Endothelial cell of umbilical vein (primary cell): ENCODE results near the gene RAMP3. TPM values are rescaled to one million over a fixed set of nuclear protein-coding genes. Genes with fewer than 3 reads are reported as not detected.

Experiments used
- BruUV-seq: library from RNA; stranded (reverse); fragments of 400-500 nt; replicated peaks from 2 replicates; lab custom pipeline; 2021; lab: Mats Ljungman, UMichigan
- CTCF ChIA-PET: fragments of 300-600, 350-600 bp; sonication (Branson Sonifier 250); formaldehyde crosslinking; loops from one replicate; lab custom pipeline; 2021; ENCODE audit warnings: antibody characterized with exemption, inconsistent platforms; lab: Charles Lee
- POLR2A ChIA-PET: fragments of 300-600, 350-600 bp; sonication (Branson Sonifier 250); formaldehyde crosslinking; loops from one replicate; lab custom pipeline; 2021; ENCODE audit warnings: antibody characterized with exemption, inconsistent platforms; lab: Charles Lee
- DNase-seq: peaks from one replicate; pipeline ENCODE4 v3.0.0-alpha.2; 2011; ENCODE audit warnings: low read depth, low spot score
- FAIRE-seq: peaks from 2 replicates; lab custom pipeline; 2011; peaks lifted over from hg19 to GRCh38; lab: Jason Lieb, UNC
- H2AFZ ChIP-seq: 2 replicates; pipeline ENCODE4 v1.6.0; 2012; ENCODE audit warnings: low read depth, low read length, control low read depth, inconsistent platforms
- H3K27ac ChIP-seq: 2 replicates; pipeline ENCODE4 v1.5.1; 2011; ENCODE audit warnings: low read depth, mild to moderate bottlenecking, control low read depth, low read length, moderate library complexity; ENCODE audit not compliant: insufficient read depth
- H3K27me3 ChIP-seq, 2 experiments: 2 replicates each; pipeline versions ENCODE4 v1.6.0 to v1.6.1; 2011; ENCODE audit warnings: low read length in 2 of 2, mixed read lengths in 1 of 2; ENCODE audit not compliant: control insufficient read depth in 2 of 2, insufficient read depth in 2 of 2
- H3K36me3 ChIP-seq, 2 experiments: 2 replicates in 1 of 2; 3 replicates in 1 of 2; pipeline ENCODE4 v1.5.1; 2011; ENCODE audit warnings: low read length in 2 of 2, mild to moderate bottlenecking in 1 of 2, moderate library complexity in 1 of 2; ENCODE audit not compliant: control insufficient read depth in 2 of 2, insufficient read depth in 2 of 2; ENCODE audit errors: extremely low read depth in 1 of 2
- H3K4me1 ChIP-seq: 3 replicates; pipeline ENCODE4 v1.5.1; 2011; ENCODE audit warnings: mild to moderate bottlenecking, low read length; ENCODE audit not compliant: control insufficient read depth, insufficient read depth; ENCODE audit errors: extremely low read depth
- H3K4me2 ChIP-seq: 2 replicates; pipeline ENCODE4 v1.6.1; 2011; ENCODE audit warnings: low read length, control low read depth, mixed read lengths; ENCODE audit not compliant: insufficient read depth
- H3K4me3 ChIP-seq, 3 experiments: fragments of 200-600 bp in 1 of 3; sonication (generic), shearing (Covaris generic) in 1 of 3; replicated peaks in 1 of 3; 2 replicates each; pipeline ENCODE4 v1.5.1; 2011 to 2016; ENCODE audit warnings: control low read depth in 3 of 3, low read length in 3 of 3, mild to moderate bottlenecking in 2 of 3, inconsistent platforms in 1 of 3, low read depth in 1 of 3, moderate library complexity in 1 of 3; ENCODE audit not compliant: insufficient read depth in 1 of 3
- H3K79me2 ChIP-seq: 2 replicates; pipeline ENCODE4 v1.6.0; 2012; ENCODE audit warnings: low read length, inconsistent platforms; ENCODE audit not compliant: control insufficient read depth, insufficient read depth
- H3K9ac ChIP-seq: replicated peaks from 2 replicates; pipeline ENCODE3; 2011; ENCODE audit warnings: low read length, control low read depth; ENCODE audit not compliant: insufficient read depth; ENCODE audit errors: extremely low read depth
- H3K9me1 ChIP-seq: replicated peaks from 3 replicates; pipeline ENCODE4 v1.6.0; 2011; ENCODE audit warnings: mild to moderate bottlenecking, low read length; ENCODE audit not compliant: control insufficient read depth, insufficient read depth; ENCODE audit errors: extremely low read depth
- H3K9me3 ChIP-seq: replicated peaks from 2 replicates; pipeline ENCODE4 v1.5.1; 2012; ENCODE audit warnings: low read length, inconsistent platforms; ENCODE audit not compliant: control insufficient read depth, insufficient read depth
- H4K20me1 ChIP-seq: replicated peaks from 2 replicates; pipeline ENCODE3; 2011; ENCODE audit warnings: mild to moderate bottlenecking, low read length; ENCODE audit not compliant: control insufficient read depth, insufficient read depth; ENCODE audit errors: extremely low read depth
- CTCF ChIP-seq, 2 donors: IDR thresholded peaks; 1 replicate in 1 of 2; 2 replicates in 1 of 2; pipeline ENCODE4 v1.5.1; 2011; ENCODE audit warnings: low read length in 2 of 2, mild to moderate bottlenecking in 2 of 2, moderate library complexity in 2 of 2, control low read depth in 1 of 2, inconsistent platforms in 1 of 2, low read depth in 1 of 2; ENCODE audit not compliant: insufficient read depth in 1 of 2; ENCODE audit errors: extremely low read depth in 1 of 2
- EZH2 ChIP-seq: IDR thresholded peaks from 2 replicates; pipeline ENCODE4 v1.6.1; 2012; ENCODE audit warnings: borderline replicate concordance, low read depth, mild to moderate bottlenecking, moderate library complexity, low read length, inconsistent platforms; ENCODE audit not compliant: severe bottlenecking
- FOS ChIP-seq: IDR thresholded peaks from 2 replicates; pipeline ENCODE4 v1.6.1; 2011; ENCODE audit warnings: mild to moderate bottlenecking, low read length, moderate library complexity, borderline replicate concordance; ENCODE audit not compliant: insufficient read depth
- GATA2 ChIP-seq: IDR thresholded peaks from 2 replicates; pipeline ENCODE4 v1.7.0; 2011; ENCODE audit warnings: low read depth, mild to moderate bottlenecking, moderate library complexity, mixed read lengths, low read length; ENCODE audit not compliant: insufficient read length, insufficient read depth
- JUN ChIP-seq: IDR thresholded peaks from 2 replicates; pipeline ENCODE4 v1.6.1; 2011; ENCODE audit warnings: borderline replicate concordance, low read depth; ENCODE audit not compliant: insufficient read length, insufficient read depth
- MAX ChIP-seq: IDR thresholded peaks from 2 replicates; pipeline ENCODE4 v1.6.1; 2011; ENCODE audit not compliant: insufficient read depth, insufficient read length
- MYC ChIP-seq: IDR thresholded peaks from one replicate; pipeline ENCODE4 v1.6.1; 2011; ENCODE audit warnings: mild to moderate bottlenecking, low read depth, low read length
- POLR2A ChIP-seq: IDR thresholded peaks from 2 replicates; pipeline ENCODE4 v1.6.1; 2012; ENCODE audit warnings: low read depth, mild to moderate bottlenecking, control low read depth, low read length
- POLR2AphosphoS5 ChIP-seq: IDR thresholded peaks from 2 replicates; pipeline ENCODE4 v1.6.1; 2012; ENCODE audit warnings: low read depth, mild to moderate bottlenecking, control low read depth, low read length, moderate library complexity; ENCODE audit not compliant: insufficient read depth
- dilution Hi-C: fragments of 300-500 bp; cut with MboI; formaldehyde crosslinking; loops from one replicate; pipeline ENCODE4 v1.15.0; 2019; ENCODE audit warnings: low sequenced_read_pairs; ENCODE audit not compliant: extremely low pct_ligation_motif_present
- intact Hi-C: fragments of 100-400 bp; cut with micrococcal nuclease; formaldehyde crosslinking; loops from one replicate; pipeline ENCODE4 v1.10.0; 2022
- polyA plus RNA-seq, 4 experiments: library from polyadenylated mRNA; depleted of rRNA in 3 of 4; stranded (reverse) in 3 of 4; unstranded in 1 of 4; fragments of >200 nt; gene quantifications; 2 replicates each; pipeline versions ENCODE4 v1.2.1 to v1.2.3, GENCODE V29; 2011 to 2012; ENCODE audit warnings: missing spikeins in 1 of 4
- total RNA-seq: library from RNA; stranded (reverse); gene quantifications from 2 replicates; pipeline ENCODE4 v1.2.3, GENCODE V29; 2021

The RAMP3 gene
- total and polyA plus RNA-seq, 2 donors (not counting 3 experiments of a cell fraction or from before 2014, with no cell fraction given) = not detected

- H3K79me2 ChIP-seq = no peaks in the 10 kb centered on the region
- TF ChIP-seq FOS = no peak
- no peak for TF ChIP-seq MAX
- TF ChIP-seq CTCF (IDR thresholded peaks at IDR 0.05; ENCODE audit: extremely low read depth in 1 of 2, insufficient read depth in 1 of 2, low read depth in 1 of 2, low read length in 2 of 2) = no peak
- H3K27ac ChIP-seq = no peak overlapping the region
- DNase-seq (no peak), FAIRE-seq (no peak)
- intact Hi-C loops (no loop called here), dilution Hi-C loops (no loop called here)
- H3K4me2 ChIP-seq = no peak overlapping the region
- no peaks in the 10 kb centered on the region for H4K20me1 ChIP-seq
- H3K4me1 ChIP-seq = no peaks in the 10 kb centered on the region
- POLR2A ChIA-PET = no interaction called here
- CTCF ChIA-PET = no interaction called here
- H3K9me3 ChIP-seq = no peaks in the 10 kb centered on the region
- H3K27me3 ChIP-seq = peaks cover 0 to 7% of the 10 kb centered on the region in 2 experiments
- H3K9me1 ChIP-seq = no peaks in the 10 kb centered on the region
- BruUV-seq = no TSS peak
- H3K36me3 ChIP-seq = no peaks in the 10 kb centered on the region
- H2AFZ ChIP-seq = no peak overlapping the region
- no peak overlapping the region for H3K4me3 ChIP-seq
- H3K9ac ChIP-seq = no peak overlapping the region
Observed at GRCh38 chr7:45165857-45166256, 8.3 kb downstream of the RAMP3 start.

- intact Hi-C loops = no loop called here
- FAIRE-seq = no peak
- DNase-seq = no peak
- Histone ChIP-seq H2AFZ (no peak overlapping the region), H3K9me3 (no peaks in the 10 kb centered on the region), H3K4me1 (no peaks in the 10 kb centered on the region), H3K9me1 (no peaks in the 10 kb centered on the region), H3K4me3 (no peak overlapping the region), H3K79me2 (no peaks in the 10 kb centered on the region), H3K27ac (no peak overlapping the region), H3K9ac (no peak overlapping the region), H3K4me2 (no peak overlapping the region), H3K36me3 (no peaks in the 10 kb centered on the region), H3K27me3 (peaks cover 0 to 5% of the 10 kb centered on the region in 2 experiments), H4K20me1 (no peaks in the 10 kb centered on the region)
- no TSS peak for BruUV-seq
- CTCF ChIA-PET = interaction anchor here (0.8 kb wide), 1 partner anchor 89 kb away, joined by 3 read pairs; no protein-coding TSS in a partner anchor
- dilution Hi-C loops = no loop called here
- POLR2A ChIA-PET = no interaction called here
- no peak for TF ChIP-seq MYC
- no peak for TF ChIP-seq POLR2A
- TF ChIP-seq JUN = no peak
- TF ChIP-seq MAX = no peak
- TF ChIP-seq GATA2 = no peak
- no peak for TF ChIP-seq FOS
- no peak for TF ChIP-seq EZH2
- no peak for TF ChIP-seq CTCF (IDR thresholded peaks at IDR 0.05; ENCODE audit: extremely low read depth in 1 of 2, insufficient read depth in 1 of 2, low read depth in 1 of 2, low read length in 2 of 2)
- no peak for TF ChIP-seq POLR2AphosphoS5
Observed at GRCh38 chr7:45171946-45172345, 14.4 kb downstream of the RAMP3 start.
